Measurements from ENCODE around the gene EARS2. TPM values are rescaled to one million over a fixed set of nuclear protein-coding genes. Genes with fewer than 3 reads are reported as not detected.

The EARS2 gene
- total RNA-seq, 1 experiment from 2014 or later: 38.9 TPM

- DNase-seq (ENCODE audit: low spot score): no peak
- POLR2A ChIA-PET (ENCODE audit: low non-redundant PET): no interaction called here
- Histone ChIP-seq H3K4me1 (ENCODE audit: insufficient read depth, low read length, poor library complexity, severe bottlenecking) (no peaks in the 10 kb centered on the region), H3K27ac (ENCODE audit: low read depth, low read length, poor library complexity, severe bottlenecking) (no peak overlapping the region), H3K27me3 (replicated peaks; ENCODE audit: insufficient read depth, low read depth, low read length, poor library complexity) (no peaks in the 10 kb centered on the region), H3K9me3 (ENCODE audit: low read depth, low read length, poor library complexity, severe bottlenecking) (no peaks in the 10 kb centered on the region), H3K36me3 (ENCODE audit: insufficient read depth, low read length, poor library complexity, severe bottlenecking) (peaks cover 89% of the 10 kb centered on the region), H3K4me3 (ENCODE audit: low read depth, low read length, poor library complexity, severe bottlenecking) (no peak overlapping the region)
- CTCF ChIA-PET: no interaction called here
- intact Hi-C loops (cut with micrococcal nuclease; ENCODE audit: unreplicated experiment): no loop called here
- BruUV-seq (replicated peaks): no TSS peak
- TF ChIP-seq CTCF (conservative IDR thresholded peaks at IDR 0.05; ENCODE audit: low read depth, low read length): no peak
Observed at GRCh38 chr16:23478566-23478965, 78.6 kb downstream of the EARS2 start.

- intact Hi-C loops (cut with micrococcal nuclease; ENCODE audit: unreplicated experiment): no loop called here
- no TSS peak for BruUV-seq (replicated peaks)
- POLR2A ChIA-PET (ENCODE audit: low non-redundant PET): no interaction called here
- Histone ChIP-seq H3K36me3 (ENCODE audit: insufficient read depth, low read length, poor library complexity, severe bottlenecking) (peaks cover 83% of the 10 kb centered on the region), H3K27ac (ENCODE audit: low read depth, low read length, poor library complexity, severe bottlenecking) (no peak overlapping the region), H3K27me3 (replicated peaks; ENCODE audit: insufficient read depth, low read depth, low read length, poor library complexity) (no peaks in the 10 kb centered on the region), H3K4me1 (ENCODE audit: insufficient read depth, low read length, poor library complexity, severe bottlenecking) (no peaks in the 10 kb centered on the region), H3K9me3 (ENCODE audit: low read depth, low read length, poor library complexity, severe bottlenecking) (no peaks in the 10 kb centered on the region), H3K4me3 (ENCODE audit: low read depth, low read length, poor library complexity, severe bottlenecking) (no peak overlapping the region)
- DNase-seq (ENCODE audit: low spot score): no peak
- CTCF ChIA-PET: no interaction called here
- no peak for TF ChIP-seq EZH2 (IDR thresholded peaks at IDR 0.05; ENCODE audit: borderline replicate concordance, low read depth, low read length, poor library complexity, severe bottlenecking)
- TF ChIP-seq CTCF (conservative IDR thresholded peaks at IDR 0.05; ENCODE audit: low read depth, low read length): no peak
Observed at GRCh38 chr16:23476289-23476688, 80.9 kb downstream of the EARS2 start.

Other genes starting within 250 kb of the EARS2 start
- 33.8 and 40.4 TPM in 2 replicates for gene COG7, start 104.2 kb downstream of the EARS2 start, total RNA-seq (2021)
- 126 and 142 TPM in 2 replicates for gene GGA2, start 46.9 kb downstream of the EARS2 start, total RNA-seq (2021)
- 121 and 124 TPM in 2 replicates for gene UBFD1, start 377 bp upstream of the EARS2 start, total RNA-seq (2021)
- 178 and 184 TPM in 2 replicates for gene NDUFAB1, start 39.0 kb upstream of the EARS2 start, total RNA-seq (2021)
- gene PALB2, start 84.0 kb upstream of the EARS2 start, total RNA-seq (2021): 23.9 and 27.2 TPM in 2 replicates
- 83.2 and 95.1 TPM in 2 replicates for gene DCTN5, start 84.1 kb upstream of the EARS2 start, total RNA-seq (2021)
- 227 and 234 TPM in 2 replicates for gene PLK1, start 121.5 kb upstream of the EARS2 start, total RNA-seq (2021)
- not detected in 2 replicates for gene ERN2, start 155.9 kb upstream of the EARS2 start, total RNA-seq (2021)
- 0.99 and 1.0 TPM in 2 replicates for gene CHP2, start 197.7 kb upstream of the EARS2 start, total RNA-seq (2021)